A673 (cell line): ENCODE data around the gene PYGO1. TPM values are rescaled to one million over a fixed set of nuclear protein-coding genes. Genes with fewer than 3 reads are reported as not detected.
A peak's percentile ranks its signal among the peaks of the same experiment; 100 is the strongest.

Experiments used
- BruUV-seq: library from RNA; stranded (reverse); fragments of 400-500 nt; replicated peaks from 2 replicates; lab custom pipeline; 2021; lab: Mats Ljungman, UMichigan
- CTCF ChIA-PET: fragments of 300-600 bp; sonication (Branson Sonifier 250); formaldehyde crosslinking; loops from one replicate; lab custom pipeline; 2022; ENCODE audit warnings: antibody characterized with exemption; lab: Charles Lee
- POLR2A ChIA-PET: fragments of 300-600 bp; sonication (Branson Sonifier 250); formaldehyde crosslinking; loops from one replicate; lab custom pipeline; 2022; ENCODE audit warnings: antibody characterized with exemption; ENCODE audit not compliant: low non-redundant PET; lab: Charles Lee
- DNase-seq: peaks from one replicate; pipeline ENCODE4 v3.0.0-alpha.2; 2015; ENCODE audit warnings: low spot score
- H3K27ac ChIP-seq: fragments of 200-600 bp; sonication (generic); 2 replicates; pipeline ENCODE4 v1.5.1; 2016; ENCODE audit warnings: mixed run types, low read depth, mild to moderate bottlenecking, mixed read lengths, antibody characterized with exemption, low read length; ENCODE audit not compliant: poor library complexity, severe bottlenecking
- H3K27me3 ChIP-seq: fragments of 200-600 bp; sonication (generic); replicated peaks from 2 replicates; pipeline ENCODE4 v1.6.1; 2017; ENCODE audit warnings: mixed run types, low read depth, mild to moderate bottlenecking, mixed read lengths, antibody characterized with exemption, low read length; ENCODE audit not compliant: insufficient read depth, poor library complexity
- H3K36me3 ChIP-seq: fragments of 200-600 bp; sonication (generic); 2 replicates; pipeline ENCODE4 v1.6.1; 2016; ENCODE audit warnings: mixed run types, mild to moderate bottlenecking, mixed read lengths, antibody characterized with exemption, low read length; ENCODE audit not compliant: insufficient read depth, poor library complexity, severe bottlenecking
- H3K4me1 ChIP-seq: fragments of 200-600 bp; sonication (generic); 2 replicates; pipeline ENCODE4 v1.6.1; 2017; ENCODE audit warnings: mixed run types, mild to moderate bottlenecking, mixed read lengths, antibody characterized with exemption, low read length; ENCODE audit not compliant: insufficient read depth, poor library complexity, severe bottlenecking
- H3K4me3 ChIP-seq: fragments of 200-600 bp; sonication (generic); 2 replicates; pipeline ENCODE4 v1.5.1; 2016; ENCODE audit warnings: low read depth, mixed run types, mild to moderate bottlenecking, mixed read lengths, low read length; ENCODE audit not compliant: poor library complexity, severe bottlenecking
- H3K9me3 ChIP-seq: fragments of 200-600 bp; sonication (generic); 2 replicates; pipeline ENCODE4 v1.6.1; 2016; ENCODE audit warnings: mixed run types, low read depth, mild to moderate bottlenecking, mixed read lengths, antibody characterized with exemption, low read length; ENCODE audit not compliant: poor library complexity, severe bottlenecking
- CTCF ChIP-seq: fragments of 300-800, 200-600 bp; sonication (generic); conservative IDR thresholded peaks from 2 replicates; pipeline ENCODE4 v1.5.1; 2017; ENCODE audit warnings: low read depth, mild to moderate bottlenecking, antibody characterized with exemption, low read length, moderate library complexity, mixed read lengths
- EZH2 ChIP-seq: fragments of 200-600 bp; sonication (generic); IDR thresholded peaks from 2 replicates; pipeline ENCODE4 v1.6.1; 2017; ENCODE audit warnings: borderline replicate concordance, low read depth, mild to moderate bottlenecking, mixed read lengths, antibody characterized with exemption, low read length; ENCODE audit not compliant: poor library complexity, severe bottlenecking
- intact Hi-C: fragments of 100-400 bp; cut with micrococcal nuclease; formaldehyde crosslinking; loops from one replicate; pipeline ENCODE4 v1.10.0; 2022; ENCODE audit not compliant: unreplicated experiment
- total RNA-seq: library from RNA; stranded (reverse); gene quantifications from 2 replicates; pipeline ENCODE4 v1.2.3, GENCODE V29; 2021

PYGO1 gene
- total RNA-seq, 1 experiment from 2014 or later, result 6.8 TPM

DNA sequence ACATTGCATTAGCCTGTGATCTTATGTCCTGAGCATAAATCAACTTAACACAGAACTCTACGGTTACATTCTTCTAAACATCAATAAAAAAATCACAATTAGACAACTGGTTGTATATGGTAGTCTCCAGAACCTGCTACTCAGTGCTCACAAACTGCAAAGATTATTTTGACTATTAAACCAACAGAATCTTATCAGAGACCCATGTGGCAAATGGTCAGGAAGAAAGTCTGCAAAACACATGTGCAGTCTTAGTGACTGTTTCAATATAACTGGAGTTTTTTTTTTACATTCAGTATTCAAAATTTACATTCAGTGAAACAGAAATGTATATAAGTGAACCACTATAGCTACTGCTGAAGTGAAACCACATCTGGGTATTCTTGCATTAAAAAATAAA is 27.3 kb upstream of the PYGO1 start:
- Histone ChIP-seq H3K27ac (no peak overlapping the region), H3K9me3 (no peaks in the 10 kb centered on the region), H3K4me3 (no peak overlapping the region), H3K4me1 (no peaks in the 10 kb centered on the region), H3K36me3 (no peaks in the 10 kb centered on the region), H3K27me3 (peaks cover 7% of the 10 kb centered on the region)
- BruUV-seq, result no TSS peak
- intact Hi-C loops, result no loop called here
- POLR2A ChIA-PET, result no interaction called here
- no peak for DNase-seq
- CTCF ChIA-PET, result no interaction called here
- no peak for TF ChIP-seq EZH2
- TF ChIP-seq CTCF, result no peak

GRCh38 chr15:55613727-55614126 is 25.6 kb upstream of the PYGO1 start:
- H3K9me3 ChIP-seq, result no peaks in the 10 kb centered on the region
- H3K36me3 ChIP-seq, result no peaks in the 10 kb centered on the region
- CTCF ChIA-PET, result no interaction called here
- TF ChIP-seq EZH2, result no peak
- TF ChIP-seq CTCF, result no peak
- no peak overlapping the region for H3K4me3 ChIP-seq
- intact Hi-C loops, result no loop called here
- no TSS peak for BruUV-seq
- H3K27ac ChIP-seq, result no peak overlapping the region
- H3K4me1 ChIP-seq, result no peaks in the 10 kb centered on the region
- peak; percentile 22 for DNase-seq
- H3K27me3 ChIP-seq, result peaks cover 7% of the 10 kb centered on the region
- POLR2A ChIA-PET, result interaction anchor here (0.7 kb wide), 1 partner anchor 1300 kb away, joined by 5 read pairs; no protein-coding TSS in a partner anchor

- no peak for DNase-seq
- Histone ChIP-seq H3K36me3 (no peaks in the 10 kb centered on the region), H3K9me3 (no peaks in the 10 kb centered on the region), H3K27me3 (no peaks in the 10 kb centered on the region), H3K4me3 (no peak overlapping the region), H3K4me1 (no peaks in the 10 kb centered on the region), H3K27ac (no peak overlapping the region)
- BruUV-seq, result no TSS peak
- CTCF ChIA-PET, result no interaction called here
- no peak for TF ChIP-seq EZH2
- TF ChIP-seq CTCF, result no peak
- intact Hi-C loops, result no loop called here
- POLR2A ChIA-PET, result no interaction called here
Measured at GRCh38 chr15:55606214-55606613, 18.1 kb upstream of the PYGO1 start.
